ENCODE measurements around the gene LSM14B.

- no peak for TF ChIP-seq CTCF (IDR thresholded peaks at IDR 0.05)
- TF ChIP-seq POLR2A (IDR thresholded peaks at IDR 0.05), result no peak
- no peak for TF ChIP-seq EP300 (IDR thresholded peaks at IDR 0.05)
- no peak for TF ChIP-seq POLR2AphosphoS5 (IDR thresholded peaks at IDR 0.05)
Observed at GRCh38 chr20:62131560-62132320, 9.5 kb downstream of the LSM14B start.
